Measurements from ENCODE around the gene MCF2L. TPM values are rescaled to one million over a fixed set of nuclear protein-coding genes. Genes with fewer than 3 reads are reported as not detected.

Gene MCF2L
- total RNA-seq, 2 experiments from 2014 or later: 2.8 to 16.4 TPM

- no peaks in the 10 kb centered on the region for H3K36me3 ChIP-seq (ENCODE audit: insufficient read depth, low read length)
- no peaks in the 10 kb centered on the region for H3K4me1 ChIP-seq (ENCODE audit: insufficient read depth, low read length, poor library complexity, severe bottlenecking)
- no peak for DNase-seq (ENCODE audit: low spot score)
- H3K4me3 ChIP-seq (ENCODE audit: low read depth, low read length, poor library complexity, severe bottlenecking): no peak overlapping the region
- H3K79me2 ChIP-seq (ENCODE audit: insufficient read depth, low read depth, low read length): no peaks in the 10 kb centered on the region
- no peaks in the 10 kb centered on the region for H3K9me2 ChIP-seq (ENCODE audit: insufficient read depth, low read length)
- intact Hi-C loops (cut with micrococcal nuclease; ENCODE audit: unreplicated experiment): no loop called here
- BruUV-seq (replicated peaks): no TSS peak
- no peak for TF ChIP-seq EZH2phosphoT487 (IDR thresholded peaks at IDR 0.05; ENCODE audit: borderline replicate concordance, low read depth, low read length)
- TF ChIP-seq CTCF (conservative IDR thresholded peaks at IDR 0.05; ENCODE audit: low read length): no peak
- H3K9me3 ChIP-seq (ENCODE audit: low read length): no peaks in the 10 kb centered on the region
- ChIA-PET POLR2A (no interaction called here), CTCF (ENCODE audit: unreplicated experiment) (no interaction called here)
- no peaks in the 10 kb centered on the region for H4K20me1 ChIP-seq (ENCODE audit: insufficient read depth, low read length)
- no peak overlapping the region for H3K4me2 ChIP-seq (ENCODE audit: low read length)
- no peak overlapping the region for H2AFZ ChIP-seq (ENCODE audit: low read length)
- no peak overlapping the region for H3K27ac ChIP-seq (ENCODE audit: low read depth, low read length, poor library complexity, severe bottlenecking)
These were observed 125.4 kb downstream of the MCF2L start for GRCh38 chr13:113094410-113094800.

GRCh38 chr13:113095146-113096051 lies 126.4 kb downstream of the MCF2L start:
- intact Hi-C loops (cut with micrococcal nuclease; ENCODE audit: unreplicated experiment): no loop called here
- ChIA-PET CTCF (ENCODE audit: unreplicated experiment) (no interaction called here), POLR2A (no interaction called here)
- no peak for TF ChIP-seq EZH2phosphoT487 (IDR thresholded peaks at IDR 0.05; ENCODE audit: borderline replicate concordance, low read depth, low read length)
- no peak for TF ChIP-seq CTCF (conservative IDR thresholded peaks at IDR 0.05; ENCODE audit: low read length)
- Histone ChIP-seq H3K4me1 (ENCODE audit: insufficient read depth, low read length, poor library complexity, severe bottlenecking) (no peaks in the 10 kb centered on the region), H3K4me3 (ENCODE audit: low read depth, low read length, poor library complexity, severe bottlenecking) (no peak overlapping the region), H2AFZ (ENCODE audit: low read length) (no peak overlapping the region), H3K9me2 (ENCODE audit: insufficient read depth, low read length) (no peaks in the 10 kb centered on the region), H3K4me2 (ENCODE audit: low read length) (no peak overlapping the region), H3K36me3 (ENCODE audit: insufficient read depth, low read length) (no peaks in the 10 kb centered on the region), H3K27ac (ENCODE audit: low read depth, low read length, poor library complexity, severe bottlenecking) (no peak overlapping the region), H3K79me2 (ENCODE audit: insufficient read depth, low read depth, low read length) (no peaks in the 10 kb centered on the region), H3K9me3 (ENCODE audit: low read length) (no peaks in the 10 kb centered on the region), H4K20me1 (ENCODE audit: insufficient read depth, low read length) (no peaks in the 10 kb centered on the region)
- no TSS peak for BruUV-seq (replicated peaks)
- DNase-seq (ENCODE audit: low spot score): no peak

GRCh38 chr13:113096052-113096744 lies 127.2 kb downstream of the MCF2L start:
- no peak for TF ChIP-seq EZH2phosphoT487 (IDR thresholded peaks at IDR 0.05; ENCODE audit: borderline replicate concordance, low read depth, low read length)
- no peak for TF ChIP-seq CTCF (conservative IDR thresholded peaks at IDR 0.05; ENCODE audit: low read length)
- no peaks in the 10 kb centered on the region for H3K4me1 ChIP-seq (ENCODE audit: insufficient read depth, low read length, poor library complexity, severe bottlenecking)
- no TSS peak for BruUV-seq (replicated peaks)
- H3K4me2 ChIP-seq (ENCODE audit: low read length): no peak overlapping the region
- ChIA-PET POLR2A (no interaction called here), CTCF (ENCODE audit: unreplicated experiment) (no interaction called here)
- H3K36me3 ChIP-seq (ENCODE audit: insufficient read depth, low read length): no peaks in the 10 kb centered on the region
- H3K9me3 ChIP-seq (ENCODE audit: low read length): no peaks in the 10 kb centered on the region
- H2AFZ ChIP-seq (ENCODE audit: low read length): no peak overlapping the region
- no peak overlapping the region for H3K4me3 ChIP-seq (ENCODE audit: low read depth, low read length, poor library complexity, severe bottlenecking)
- no peak overlapping the region for H3K27ac ChIP-seq (ENCODE audit: low read depth, low read length, poor library complexity, severe bottlenecking)
- no peaks in the 10 kb centered on the region for H3K9me2 ChIP-seq (ENCODE audit: insufficient read depth, low read length)
- intact Hi-C loops (cut with micrococcal nuclease; ENCODE audit: unreplicated experiment): no loop called here
- no peak for DNase-seq (ENCODE audit: low spot score)
- H3K79me2 ChIP-seq (ENCODE audit: insufficient read depth, low read depth, low read length): no peaks in the 10 kb centered on the region
- H4K20me1 ChIP-seq (ENCODE audit: insufficient read depth, low read length): no peaks in the 10 kb centered on the region

Measured in OCI-LY7 (cell line).